Measurements from ENCODE around the gene C1orf21.

Gene C1orf21

DNA sequence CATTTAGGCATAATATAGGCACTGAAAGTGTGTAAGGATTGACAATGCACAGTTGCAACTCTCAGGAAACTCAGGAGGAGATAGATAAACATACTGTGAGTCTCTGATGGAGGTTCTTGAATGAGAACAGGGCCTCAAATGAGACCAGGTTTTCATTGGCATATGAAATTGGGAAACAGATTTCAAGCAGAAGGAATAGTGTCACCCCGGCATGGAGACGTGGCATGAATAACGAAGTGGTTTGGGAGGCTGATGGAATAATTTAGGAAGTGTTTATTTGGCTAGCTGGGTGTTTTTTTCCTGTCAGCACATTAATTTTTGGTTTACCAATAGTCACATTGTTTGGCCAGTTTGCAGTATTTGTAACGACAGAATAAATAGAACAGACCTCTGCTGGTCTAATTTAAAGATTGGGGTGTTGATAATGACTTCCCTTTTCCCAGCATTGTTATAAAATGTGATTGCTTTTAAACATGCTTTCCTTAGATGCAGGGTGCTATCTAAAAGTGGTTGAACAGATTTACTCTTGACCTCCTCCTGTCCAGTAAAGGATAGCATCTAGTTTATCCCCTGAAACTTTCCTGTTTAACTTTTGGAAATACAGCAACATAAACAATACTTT, 132.0 kb downstream of the C1orf21 start:
- DNase-seq, result no peak
- no peak overlapping the region for H3K27ac ChIP-seq (ENCODE audit: insufficient read depth, low read length, poor library complexity, severe bottlenecking)
- no peaks in the 10 kb centered on the region for H3K27me3 ChIP-seq (replicated peaks; ENCODE audit: control insufficient read depth, insufficient read depth, low read length, poor library complexity, severe bottlenecking)
- H3K36me3 ChIP-seq (ENCODE audit: control insufficient read depth, insufficient read depth, low read length), result no peaks in the 10 kb centered on the region
- no peaks in the 10 kb centered on the region for H3K4me1 ChIP-seq (ENCODE audit: control insufficient read depth, insufficient read depth, low read length, poor library complexity, severe bottlenecking)
- H3K4me3 ChIP-seq (ENCODE audit: insufficient read depth, low read depth, low read length, poor library complexity, severe bottlenecking), result no peak overlapping the region
- H3K9me3 ChIP-seq (ENCODE audit: control insufficient read depth, low read length), result no peaks in the 10 kb centered on the region

DNA sequence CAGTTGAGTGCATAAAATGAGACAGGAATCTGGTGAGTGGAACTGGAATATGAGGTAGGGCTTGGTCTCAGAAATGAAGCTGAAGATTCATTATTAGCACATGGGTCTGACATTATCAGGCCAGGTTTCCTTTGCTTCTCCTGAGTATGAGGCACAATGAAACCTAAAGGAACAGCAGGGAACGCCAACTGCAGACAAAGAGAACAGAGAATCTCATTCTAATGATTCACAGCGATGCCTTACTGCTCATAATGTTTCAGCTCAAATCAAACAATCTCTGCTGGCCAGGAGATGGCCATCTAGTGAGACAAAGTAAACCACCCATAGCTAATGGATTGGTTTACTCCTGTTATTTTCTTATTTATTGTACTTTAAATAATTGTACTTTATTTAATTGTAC, 133.5 kb downstream of the C1orf21 start:
- H3K27ac ChIP-seq (ENCODE audit: insufficient read depth, low read length, poor library complexity, severe bottlenecking), result no peak overlapping the region
- DNase-seq, result no peak

DNA sequence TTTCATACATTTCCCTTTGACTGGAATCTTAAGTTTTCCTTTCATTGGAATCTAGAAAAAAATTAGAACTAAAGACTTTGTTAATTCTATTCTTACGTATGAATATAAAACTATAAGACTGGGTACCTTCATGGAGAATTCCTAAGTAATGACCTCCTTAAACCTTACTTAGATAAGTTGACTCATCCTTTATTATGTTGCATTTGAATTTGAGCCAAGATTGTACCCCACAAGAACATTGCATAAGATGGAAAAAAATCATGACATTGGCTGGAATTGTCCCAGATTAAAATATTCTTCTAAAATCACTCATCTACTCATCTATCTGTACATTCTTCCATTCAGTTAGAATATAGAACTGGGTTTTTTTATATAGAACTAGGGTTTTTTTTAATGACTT, 137.4 kb downstream of the C1orf21 start:
- no peak for DNase-seq
- Histone ChIP-seq H3K4me1 (ENCODE audit: control insufficient read depth, insufficient read depth, low read length, poor library complexity, severe bottlenecking) (no peaks in the 10 kb centered on the region), H3K4me3 (ENCODE audit: insufficient read depth, low read depth, low read length, poor library complexity, severe bottlenecking) (no peak overlapping the region)

More for the DNA sequence above, 133.5 kb downstream of the C1orf21 start:
- Histone ChIP-seq H3K36me3 (ENCODE audit: control insufficient read depth, insufficient read depth, low read length) (no peaks in the 10 kb centered on the region), H3K4me1 (ENCODE audit: control insufficient read depth, insufficient read depth, low read length, poor library complexity, severe bottlenecking) (no peaks in the 10 kb centered on the region), H3K27me3 (replicated peaks; ENCODE audit: control insufficient read depth, insufficient read depth, low read length, poor library complexity, severe bottlenecking) (no peaks in the 10 kb centered on the region), H3K4me3 (ENCODE audit: insufficient read depth, low read depth, low read length, poor library complexity, severe bottlenecking) (no peak overlapping the region), H3K9me3 (ENCODE audit: control insufficient read depth, low read length) (no peaks in the 10 kb centered on the region)

DNA sequence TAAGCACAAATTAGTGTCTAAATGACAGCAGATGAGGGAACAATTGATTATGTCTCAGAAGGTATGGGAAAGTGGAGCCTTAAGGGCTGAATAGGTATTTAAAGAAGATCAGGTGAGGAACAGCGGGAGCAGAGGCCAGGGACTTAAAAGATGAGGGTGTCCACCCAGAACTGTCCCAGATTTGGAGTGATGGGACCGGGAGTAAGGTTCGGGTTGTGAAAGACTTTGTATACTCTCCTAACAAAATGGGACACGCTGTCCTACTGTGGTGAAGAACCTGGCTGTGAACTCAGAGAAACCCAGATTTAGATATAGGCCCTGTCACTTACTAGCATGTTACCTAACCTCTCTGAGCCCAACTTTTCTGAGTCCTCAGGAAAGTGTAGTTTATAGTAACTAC, 140.6 kb downstream of the C1orf21 start:
- no peak for DNase-seq

More for the DNA sequence above, 137.4 kb downstream of the C1orf21 start:
- Histone ChIP-seq H3K27me3 (replicated peaks; ENCODE audit: control insufficient read depth, insufficient read depth, low read length, poor library complexity, severe bottlenecking) (peaks cover 2% of the 10 kb centered on the region), H3K9me3 (ENCODE audit: control insufficient read depth, low read length) (no peaks in the 10 kb centered on the region), H3K36me3 (ENCODE audit: control insufficient read depth, insufficient read depth, low read length) (no peaks in the 10 kb centered on the region), H3K27ac (ENCODE audit: insufficient read depth, low read length, poor library complexity, severe bottlenecking) (no peak overlapping the region)

DNA sequence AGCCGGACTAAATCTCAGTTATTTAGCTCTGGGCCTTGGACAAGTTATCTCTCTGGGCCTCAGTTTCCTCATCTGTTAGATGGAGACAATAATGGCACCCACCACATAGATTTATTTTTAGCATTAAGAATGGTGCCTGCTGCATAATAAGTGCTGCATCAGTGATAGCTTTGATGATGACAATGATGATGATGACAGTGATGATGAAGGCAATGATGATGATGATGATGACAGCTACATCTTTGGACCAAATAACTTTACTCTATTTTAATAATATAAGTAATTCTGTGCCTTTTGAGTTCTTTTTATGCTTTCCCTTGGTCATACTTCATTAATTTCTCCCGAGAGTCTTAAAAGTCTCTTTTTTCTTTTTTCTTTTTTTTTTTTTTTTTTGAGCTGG, 143.4 kb downstream of the C1orf21 start:
- H3K4me3 ChIP-seq (ENCODE audit: insufficient read depth, low read depth, low read length, poor library complexity, severe bottlenecking), result no peak overlapping the region
- no peak for DNase-seq
- no peaks in the 10 kb centered on the region for H3K9me3 ChIP-seq (ENCODE audit: control insufficient read depth, low read length)

More for the DNA sequence above, 140.6 kb downstream of the C1orf21 start:
- Histone ChIP-seq H3K27me3 (replicated peaks; ENCODE audit: control insufficient read depth, insufficient read depth, low read length, poor library complexity, severe bottlenecking) (peaks cover 2% of the 10 kb centered on the region), H3K27ac (ENCODE audit: insufficient read depth, low read length, poor library complexity, severe bottlenecking) (no peak overlapping the region), H3K36me3 (ENCODE audit: control insufficient read depth, insufficient read depth, low read length) (no peaks in the 10 kb centered on the region), H3K4me3 (ENCODE audit: insufficient read depth, low read depth, low read length, poor library complexity, severe bottlenecking) (no peak overlapping the region), H3K9me3 (ENCODE audit: control insufficient read depth, low read length) (no peaks in the 10 kb centered on the region), H3K4me1 (ENCODE audit: control insufficient read depth, insufficient read depth, low read length, poor library complexity, severe bottlenecking) (no peaks in the 10 kb centered on the region)

DNA sequence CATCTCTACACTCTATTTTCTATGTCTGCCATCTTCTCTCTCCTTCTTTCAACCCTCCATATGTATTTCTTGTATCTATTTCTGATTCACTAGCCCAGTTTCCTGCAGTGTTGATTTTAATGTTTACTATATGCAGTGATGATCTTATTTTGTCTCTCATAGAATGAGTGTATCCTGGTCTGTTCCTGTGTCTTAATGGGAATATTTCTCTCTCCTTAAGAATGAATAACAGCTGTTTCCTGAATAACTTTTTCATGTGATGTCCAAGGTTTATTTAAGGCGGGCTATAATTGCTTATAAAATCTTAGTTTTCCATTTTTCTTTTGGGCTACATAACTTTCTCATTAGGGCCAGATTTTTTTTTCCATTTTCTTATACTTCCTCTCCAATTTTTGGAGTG, 144.5 kb downstream of the C1orf21 start:
- Histone ChIP-seq H3K4me1 (ENCODE audit: control insufficient read depth, insufficient read depth, low read length, poor library complexity, severe bottlenecking) (no peaks in the 10 kb centered on the region), H3K27ac (ENCODE audit: insufficient read depth, low read length, poor library complexity, severe bottlenecking) (no peak overlapping the region), H3K9me3 (ENCODE audit: control insufficient read depth, low read length) (no peaks in the 10 kb centered on the region), H3K36me3 (ENCODE audit: control insufficient read depth, insufficient read depth, low read length) (no peaks in the 10 kb centered on the region), H3K4me3 (ENCODE audit: insufficient read depth, low read depth, low read length, poor library complexity, severe bottlenecking) (no peak overlapping the region), H3K27me3 (replicated peaks; ENCODE audit: control insufficient read depth, insufficient read depth, low read length, poor library complexity, severe bottlenecking) (peaks cover 2% of the 10 kb centered on the region)
- DNase-seq, result no peak

More for the DNA sequence above, 143.4 kb downstream of the C1orf21 start:
- Histone ChIP-seq H3K36me3 (ENCODE audit: control insufficient read depth, insufficient read depth, low read length) (no peaks in the 10 kb centered on the region), H3K27me3 (replicated peaks; ENCODE audit: control insufficient read depth, insufficient read depth, low read length, poor library complexity, severe bottlenecking) (peaks cover 2% of the 10 kb centered on the region), H3K4me1 (ENCODE audit: control insufficient read depth, insufficient read depth, low read length, poor library complexity, severe bottlenecking) (no peaks in the 10 kb centered on the region), H3K27ac (ENCODE audit: insufficient read depth, low read length, poor library complexity, severe bottlenecking) (no peak overlapping the region)

DNA sequence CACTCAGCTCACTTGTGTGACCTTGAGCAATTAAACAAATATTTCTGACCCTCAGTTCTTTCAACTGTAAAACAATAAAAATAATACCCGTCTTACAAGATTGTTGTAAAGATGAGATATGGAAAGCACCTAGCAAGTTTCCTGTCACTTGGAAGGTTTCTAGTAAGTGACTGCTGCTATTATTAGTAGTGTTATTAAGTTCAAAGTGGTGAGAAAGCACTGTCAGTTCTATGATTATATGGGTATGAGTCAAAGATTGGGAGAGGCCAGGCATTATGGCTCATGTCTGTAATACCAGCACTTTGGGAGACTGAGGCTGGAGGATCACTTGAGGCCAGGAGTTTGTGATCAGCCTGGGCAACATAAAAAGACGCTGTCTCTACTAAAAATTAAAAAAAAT, 145.4 kb downstream of the C1orf21 start:
- no peak for DNase-seq
- Histone ChIP-seq H3K27ac (ENCODE audit: insufficient read depth, low read length, poor library complexity, severe bottlenecking) (no peak overlapping the region), H3K4me1 (ENCODE audit: control insufficient read depth, insufficient read depth, low read length, poor library complexity, severe bottlenecking) (no peaks in the 10 kb centered on the region), H3K4me3 (ENCODE audit: insufficient read depth, low read depth, low read length, poor library complexity, severe bottlenecking) (no peak overlapping the region), H3K27me3 (replicated peaks; ENCODE audit: control insufficient read depth, insufficient read depth, low read length, poor library complexity, severe bottlenecking) (peaks cover 2% of the 10 kb centered on the region), H3K36me3 (ENCODE audit: control insufficient read depth, insufficient read depth, low read length) (no peaks in the 10 kb centered on the region), H3K9me3 (ENCODE audit: control insufficient read depth, low read length) (no peaks in the 10 kb centered on the region)

DNA sequence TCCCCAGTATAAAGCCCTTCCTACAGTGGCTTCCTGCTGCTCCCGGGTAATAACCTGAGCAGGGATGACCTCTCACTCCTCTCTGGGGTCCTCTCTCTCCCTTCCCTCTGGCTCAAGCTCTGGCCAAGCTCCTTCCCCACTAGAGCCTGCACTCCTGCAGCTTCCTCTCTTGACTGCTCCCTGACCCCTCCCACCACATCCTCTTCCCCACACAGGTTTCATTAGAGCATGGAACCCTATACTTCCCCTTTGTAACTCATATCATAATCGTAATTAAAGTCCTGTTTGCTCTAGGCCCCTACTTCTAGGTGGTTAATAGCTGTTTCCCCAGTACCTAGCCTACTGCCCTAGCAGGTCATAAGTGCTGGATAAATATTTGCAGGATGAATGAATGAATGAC, 146.2 kb downstream of the C1orf21 start:
- H3K4me1 ChIP-seq (ENCODE audit: control insufficient read depth, insufficient read depth, low read length, poor library complexity, severe bottlenecking), result no peaks in the 10 kb centered on the region
- H3K27me3 ChIP-seq (replicated peaks; ENCODE audit: control insufficient read depth, insufficient read depth, low read length, poor library complexity, severe bottlenecking), result peaks cover 2% of the 10 kb centered on the region
- no peak for DNase-seq
- no peak overlapping the region for H3K27ac ChIP-seq (ENCODE audit: insufficient read depth, low read length, poor library complexity, severe bottlenecking)
- H3K36me3 ChIP-seq (ENCODE audit: control insufficient read depth, insufficient read depth, low read length), result no peaks in the 10 kb centered on the region
- H3K4me3 ChIP-seq (ENCODE audit: insufficient read depth, low read depth, low read length, poor library complexity, severe bottlenecking), result no peak overlapping the region
- H3K9me3 ChIP-seq (ENCODE audit: control insufficient read depth, low read length), result no peaks in the 10 kb centered on the region

DNA sequence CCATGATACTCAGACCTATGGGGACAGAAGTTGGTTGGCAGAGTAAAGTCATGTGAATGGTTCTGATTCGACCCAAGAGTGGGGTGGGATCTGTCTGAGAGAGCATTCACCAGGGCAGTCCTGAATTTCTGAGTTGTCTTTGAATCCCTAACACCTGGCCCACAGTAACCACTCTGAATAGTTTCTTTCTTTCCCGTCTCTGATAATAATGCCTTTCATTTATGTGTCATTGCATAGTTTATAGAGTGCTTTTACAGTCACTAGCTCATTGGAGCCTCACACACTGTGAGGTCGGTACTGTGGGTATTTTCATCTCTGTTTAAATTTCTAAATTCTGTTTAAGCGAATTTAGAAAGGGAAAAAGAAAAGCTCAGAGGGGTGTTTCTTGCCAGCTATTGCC, 147.1 kb downstream of the C1orf21 start:
- Histone ChIP-seq H3K27me3 (replicated peaks; ENCODE audit: control insufficient read depth, insufficient read depth, low read length, poor library complexity, severe bottlenecking) (peaks cover under 1% of the 10 kb centered on the region), H3K9me3 (ENCODE audit: control insufficient read depth, low read length) (no peaks in the 10 kb centered on the region), H3K4me3 (ENCODE audit: insufficient read depth, low read depth, low read length, poor library complexity, severe bottlenecking) (no peak overlapping the region), H3K36me3 (ENCODE audit: control insufficient read depth, insufficient read depth, low read length) (no peaks in the 10 kb centered on the region), H3K4me1 (ENCODE audit: control insufficient read depth, insufficient read depth, low read length, poor library complexity, severe bottlenecking) (no peaks in the 10 kb centered on the region), H3K27ac (ENCODE audit: insufficient read depth, low read length, poor library complexity, severe bottlenecking) (no peak overlapping the region)
- no peak for DNase-seq

DNA sequence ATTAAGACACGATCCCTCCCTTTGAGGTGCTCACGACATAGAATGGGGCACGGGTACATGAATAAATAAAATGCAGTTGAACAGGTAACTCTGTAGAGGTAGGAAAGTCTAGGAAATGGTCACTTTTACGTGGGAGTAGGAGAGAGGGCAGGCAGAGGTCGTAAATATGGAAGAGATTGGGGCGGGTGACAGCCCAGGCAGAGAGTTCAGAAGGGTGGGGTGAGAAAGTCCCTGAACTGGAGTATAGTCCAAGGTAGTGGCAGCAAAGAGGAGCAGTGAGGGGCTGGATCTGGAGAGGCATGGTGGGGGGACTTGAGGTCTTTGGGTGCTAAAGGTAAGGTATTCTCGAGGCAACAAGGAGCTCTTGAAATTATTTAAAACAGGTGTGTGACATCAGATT, 147.9 kb downstream of the C1orf21 start:
- H3K4me1 ChIP-seq (ENCODE audit: control insufficient read depth, insufficient read depth, low read length, poor library complexity, severe bottlenecking), result no peaks in the 10 kb centered on the region
- no peaks in the 10 kb centered on the region for H3K27me3 ChIP-seq (replicated peaks; ENCODE audit: control insufficient read depth, insufficient read depth, low read length, poor library complexity, severe bottlenecking)
- H3K4me3 ChIP-seq (ENCODE audit: insufficient read depth, low read depth, low read length, poor library complexity, severe bottlenecking), result no peak overlapping the region
- no peak overlapping the region for H3K27ac ChIP-seq (ENCODE audit: insufficient read depth, low read length, poor library complexity, severe bottlenecking)
- DNase-seq, result no peak
- no peaks in the 10 kb centered on the region for H3K36me3 ChIP-seq (ENCODE audit: control insufficient read depth, insufficient read depth, low read length)
- H3K9me3 ChIP-seq (ENCODE audit: control insufficient read depth, low read length), result no peaks in the 10 kb centered on the region

All from effector memory CD4-positive, alpha-beta T cell (primary cell).